Measurements from ENCODE around the gene SORCS2.

DNA sequence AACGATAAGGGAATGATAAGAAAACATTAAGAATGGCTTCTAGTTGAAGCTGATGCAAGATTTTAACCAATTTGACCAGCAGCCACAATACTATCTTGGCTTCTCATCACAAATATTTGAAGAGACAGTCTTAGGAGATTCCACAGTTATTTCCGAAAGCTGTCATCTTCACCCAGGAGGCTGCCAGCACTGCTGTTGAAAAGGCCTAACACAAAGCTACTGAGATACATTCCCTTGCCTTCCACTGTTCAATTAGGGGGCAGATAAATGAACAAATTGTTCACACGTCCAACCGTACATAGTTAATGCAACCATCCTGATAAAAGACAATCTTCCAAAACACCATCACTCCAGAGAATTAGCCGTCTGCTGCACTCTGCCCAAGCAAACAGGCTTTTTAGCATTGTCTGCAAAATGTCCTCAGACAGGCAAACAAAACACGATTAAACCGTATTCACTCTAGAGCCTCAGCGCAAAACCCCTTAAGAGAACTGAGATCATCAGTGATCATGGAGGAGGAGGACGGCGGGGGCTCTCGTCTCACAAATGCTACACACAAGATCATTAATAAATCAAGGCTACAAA lies 432.1 kb downstream of the SORCS2 start:
- TF ChIP-seq SP1 (IDR thresholded peaks at IDR 0.05) (no peak), CTBP1 (IDR thresholded peaks at IDR 0.05; ENCODE audit: borderline replicate concordance) (no peak), HDGF (IDR thresholded peaks at IDR 0.05; ENCODE audit: borderline replicate concordance) (no peak), BHLHE40 (IDR thresholded peaks at IDR 0.05; ENCODE audit: borderline replicate concordance) (no peak), FOXK2 (IDR thresholded peaks at IDR 0.05) (no peak), FOXM1 (IDR thresholded peaks at IDR 0.05; ENCODE audit: borderline replicate concordance) (no peak), FOXA1 (IDR thresholded peaks at IDR 0.05) (no peak), ARNT (IDR thresholded peaks at IDR 0.05) (no peak), NFRKB (IDR thresholded peaks at IDR 0.05) (no peak), ZNF384 (IDR thresholded peaks at IDR 0.05) (no peak)
